H9 (cell line): ENCODE results near the gene CCDC60. TPM values are rescaled to one million over a fixed set of nuclear protein-coding genes. Genes with fewer than 3 reads are reported as not detected.

Source experiments
- DNase-seq: peaks from one replicate; pipeline ENCODE4 v3.0.0-alpha.2; 2017
- H2AFZ ChIP-seq: one replicate; pipeline ENCODE4 v1.6.1; 2013; ENCODE audit warnings: mild to moderate bottlenecking, low read length, control low read depth, moderate library complexity
- H2AK5ac ChIP-seq: 2 replicates; pipeline ENCODE4 v1.6.1; 2013; ENCODE audit warnings: low read length, control low read depth, mixed read lengths; ENCODE audit not compliant: insufficient read length
- H2BK120ac ChIP-seq: one replicate; pipeline ENCODE4 v1.6.1; 2013; ENCODE audit warnings: low read depth, mild to moderate bottlenecking, low read length, control low read depth, inconsistent platforms; ENCODE audit not compliant: poor library complexity, severe bottlenecking
- H2BK12ac ChIP-seq: 2 replicates; pipeline ENCODE4 v1.6.1; 2013; ENCODE audit warnings: low read length, control low read depth, mixed read lengths, low read depth; ENCODE audit not compliant: insufficient read length
- H2BK15ac ChIP-seq: 2 replicates; pipeline ENCODE4 v1.6.1; 2013; ENCODE audit warnings: low read depth, low read length, control low read depth
- H2BK20ac ChIP-seq: one replicate; pipeline ENCODE4 v1.6.1; 2013; ENCODE audit warnings: low read depth, mild to moderate bottlenecking, low read length, control low read depth, inconsistent platforms; ENCODE audit not compliant: poor library complexity, severe bottlenecking
- H2BK5ac ChIP-seq: 2 replicates; pipeline ENCODE4 v1.6.1; 2013; ENCODE audit warnings: low read length, control low read depth, mixed read lengths; ENCODE audit not compliant: insufficient read length
- H3K14ac ChIP-seq: 2 replicates; pipeline ENCODE4 v1.6.1; 2013; ENCODE audit warnings: low read length, control low read depth; ENCODE audit not compliant: insufficient read depth
- H3K18ac ChIP-seq: 2 replicates; pipeline ENCODE4 v1.6.1; 2013; ENCODE audit warnings: low read depth, mild to moderate bottlenecking, mixed read lengths, low read length, control low read depth; ENCODE audit not compliant: insufficient read length
- H3K23ac ChIP-seq: 2 replicates; pipeline ENCODE4 v1.6.1; 2013; ENCODE audit warnings: low read length, control low read depth, mixed read lengths, low read depth; ENCODE audit not compliant: insufficient read length
- H3K23me2 ChIP-seq: 2 replicates; pipeline ENCODE4 v1.6.1; 2013; ENCODE audit warnings: low read depth, mild to moderate bottlenecking, mixed read lengths, low read length, control low read depth; ENCODE audit not compliant: insufficient read length, poor library complexity, severe bottlenecking
- H3K27ac ChIP-seq: 2 replicates; pipeline ENCODE4 v1.5.1; 2013; ENCODE audit warnings: low read length, control low read depth, mixed read lengths, low read depth; ENCODE audit not compliant: insufficient read length
- H3K27me3 ChIP-seq: 2 replicates; pipeline ENCODE4 v1.6.1; 2013; ENCODE audit warnings: low read length, control low read depth, inconsistent platforms; ENCODE audit not compliant: insufficient read depth
- H3K4ac ChIP-seq: 2 replicates; pipeline ENCODE4 v1.6.1; 2013; ENCODE audit warnings: low read depth, mild to moderate bottlenecking, control low read depth, inconsistent platforms, low read length, moderate library complexity
- H3K4me1 ChIP-seq: 2 replicates; pipeline ENCODE4 v1.6.1; 2013; ENCODE audit warnings: low read length, control low read depth, inconsistent platforms; ENCODE audit not compliant: insufficient read depth
- H3K4me2 ChIP-seq: 2 replicates; pipeline ENCODE4 v1.6.1; 2013; ENCODE audit warnings: low read length, control low read depth, mixed read lengths; ENCODE audit not compliant: insufficient read length, insufficient read depth
- H3K56ac ChIP-seq: 2 replicates; pipeline ENCODE4 v1.6.1; 2013; ENCODE audit warnings: low read depth, mild to moderate bottlenecking, mixed read lengths, low read length, control low read depth; ENCODE audit not compliant: insufficient read length
- H3K79me1 ChIP-seq: 2 replicates; pipeline ENCODE4 v1.6.1; 2013; ENCODE audit warnings: low read depth, mild to moderate bottlenecking, moderate library complexity, low read length, control low read depth, inconsistent platforms; ENCODE audit not compliant: insufficient read depth, poor library complexity, severe bottlenecking
- H3K79me2 ChIP-seq: 2 replicates; pipeline ENCODE4 v1.6.1; 2013; ENCODE audit warnings: low read length, control low read depth, inconsistent platforms; ENCODE audit not compliant: insufficient read depth
- H3K9ac ChIP-seq: 2 replicates; pipeline ENCODE4 v1.6.1; 2013; ENCODE audit warnings: low read length, control low read depth, mixed read lengths; ENCODE audit not compliant: insufficient read length; ENCODE audit errors: extremely low read depth
- H3K9me3 ChIP-seq: one replicate; pipeline ENCODE4 v1.6.1; 2013; ENCODE audit warnings: low read depth, low read length, inconsistent platforms; ENCODE audit not compliant: control insufficient read depth
- H3T11ph ChIP-seq: one replicate; pipeline ENCODE4 v1.6.1; 2013; ENCODE audit warnings: mild to moderate bottlenecking, low read length, control low read depth, inconsistent platforms
- H4K20me1 ChIP-seq: one replicate; pipeline ENCODE4 v1.6.1; 2013; ENCODE audit not compliant: control insufficient read depth, insufficient read length, insufficient read depth
- H4K5ac ChIP-seq: 2 replicates; pipeline ENCODE4 v1.6.1; 2013; ENCODE audit warnings: low read depth, mild to moderate bottlenecking, mixed read lengths, low read length, control low read depth; ENCODE audit not compliant: insufficient read length
- H4K8ac ChIP-seq: replicated peaks from 2 replicates; pipeline ENCODE4 v1.6.1; 2013; ENCODE audit warnings: low read length, control low read depth, mixed read lengths, low read depth; ENCODE audit not compliant: insufficient read length
- H4K91ac ChIP-seq: 2 replicates; pipeline ENCODE4 v1.6.1; 2013; ENCODE audit warnings: low read depth, mild to moderate bottlenecking, moderate library complexity, mixed read lengths, low read length, control low read depth; ENCODE audit not compliant: insufficient read length
- H3K27ac Mint-ChIP-seq, 3 experiments: 2 replicates in 2 of 3; 3 replicates in 1 of 3; pipeline ENCODE4 v1.8.0; 2020 to 2021; ENCODE audit warnings: mixed read lengths in 3 of 3, mild to moderate bottlenecking in 1 of 3, moderate library complexity in 1 of 3
- H3K27me3 Mint-ChIP-seq: 2 replicates; pipeline ENCODE4 v1.8.0; 2021; ENCODE audit warnings: low read depth, mild to moderate bottlenecking, moderate library complexity, mixed read lengths
- H3K36me3 Mint-ChIP-seq, 3 experiments: 2 replicates in 2 of 3; 3 replicates in 1 of 3; pipeline ENCODE4 v1.8.0; 2020 to 2021; ENCODE audit warnings: low read depth in 3 of 3, mixed read lengths in 3 of 3; ENCODE audit not compliant: insufficient read depth in 1 of 3
- H3K4me1 Mint-ChIP-seq, 2 experiments: 2 replicates each; pipeline ENCODE4 v1.8.0; 2020; ENCODE audit warnings: mixed read lengths in 2 of 2
- H3K4me3 Mint-ChIP-seq, 2 experiments: 2 replicates in 1 of 2; 3 replicates in 1 of 2; pipeline ENCODE4 v1.8.0; 2020 to 2021; ENCODE audit warnings: mild to moderate bottlenecking in 2 of 2, mixed read lengths in 2 of 2, moderate library complexity in 1 of 2
- H3K9me3 Mint-ChIP-seq, 2 experiments: 2 replicates in 1 of 2; 3 replicates in 1 of 2; pipeline ENCODE4 v1.8.0; 2020; ENCODE audit warnings: mild to moderate bottlenecking in 2 of 2, mixed read lengths in 2 of 2, moderate library complexity in 1 of 2
- CTCF ChIP-seq: fragments of 200-600 bp; sonication (generic); conservative IDR thresholded peaks from 3 replicates; pipeline ENCODE4 v1.8.0; 2021; ENCODE audit warnings: antibody characterized with exemption, mild to moderate bottlenecking
- WGBS: extraction: QIAGEN DNeasy Blood & Tissue Kit; methylation state at CpG from one replicate; pipeline ENCODE4 v1.1.7; 2013; ENCODE audit warnings: missing lambda C conversion rate, low lambda C conversion rate, mixed read lengths; ENCODE audit not compliant: insufficient read length; ENCODE audit errors: extremely low coverage; 5-methylcytosine and 5-hydroxymethylcytosine counted together
- total RNA-seq: library from RNA; stranded (reverse); gene quantifications from 2 replicates; pipeline ENCODE4 v1.2.1, GENCODE V29; 2021

CCDC60 gene
- total RNA-seq, 1 experiment from 2014 or later: 0.44 TPM

DNA sequence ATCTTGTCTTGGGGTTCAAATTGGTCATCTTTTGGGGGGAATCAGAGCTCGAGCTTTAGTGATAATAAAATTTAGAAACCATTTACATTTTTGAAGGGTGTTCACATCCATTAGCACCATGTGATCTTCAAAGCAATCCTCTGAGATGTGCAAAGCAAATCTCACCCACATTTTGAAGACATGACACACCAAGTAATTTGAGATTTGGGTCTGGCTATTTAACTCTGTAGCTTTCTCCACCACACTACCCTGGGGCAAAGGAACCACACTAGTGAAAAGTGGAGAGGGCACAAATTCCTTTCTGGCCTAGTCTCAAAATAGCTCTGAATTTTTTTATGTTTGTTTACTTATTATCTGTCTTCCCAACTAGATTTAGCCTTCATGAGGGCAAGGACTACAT is 212.5 kb downstream of the CCDC60 start:
- H3K4me1 Mint-ChIP-seq: peaks cover 0 to 3% of the 10 kb centered on the region in 2 experiments; a peak in 2 of 4 replicates
- H3K9ac ChIP-seq: no peak overlapping the region
- H2BK15ac ChIP-seq: no peak overlapping the region
- H2BK5ac ChIP-seq: no peak overlapping the region
- no peak overlapping the region for H3K4me3 Mint-ChIP-seq
- no peaks in the 10 kb centered on the region; the same call in 1 of the 2 replicates for H3K79me2 ChIP-seq
- H3K27me3 ChIP-seq: peaks cover 3% of the 10 kb centered on the region; the same call in 1 of the 2 replicates
- no peak overlapping the region for H3K4ac ChIP-seq
- H3K36me3 Mint-ChIP-seq: no peaks in the 10 kb centered on the region
- peaks cover 23% of the 10 kb centered on the region for H3K27me3 Mint-ChIP-seq
- no CpG with 5 or more reads among the region's 1 CpG for WGBS
- H2BK12ac ChIP-seq: no peak overlapping the region
- H3K4me1 ChIP-seq: no peaks in the 10 kb centered on the region
- H3K23ac ChIP-seq: no peak overlapping the region
- H3K9me3 ChIP-seq: no peaks in the 10 kb centered on the region
- no peak overlapping the region for H3K4me2 ChIP-seq
- no peak overlapping the region for H3T11ph ChIP-seq
- no peaks in the 10 kb centered on the region; a peak in 1 of 5 replicates for H3K9me3 Mint-ChIP-seq
- H2AK5ac ChIP-seq: no peak overlapping the region
- no peak overlapping the region for H3K27ac Mint-ChIP-seq
- no peak overlapping the region for H2AFZ ChIP-seq
- no peak overlapping the region for H2BK120ac ChIP-seq
- DNase-seq: no peak
- no peak overlapping the region for H3K18ac ChIP-seq
- no peak overlapping the region for H3K56ac ChIP-seq
- no peak overlapping the region for H4K8ac ChIP-seq
- no peak overlapping the region for H3K27ac ChIP-seq
- TF ChIP-seq CTCF: no peak
- no peaks in the 10 kb centered on the region for H3K79me1 ChIP-seq
- no peak overlapping the region for H3K14ac ChIP-seq
- H4K20me1 ChIP-seq: no peaks in the 10 kb centered on the region
- no peak overlapping the region for H2BK20ac ChIP-seq
- H4K5ac ChIP-seq: no peak overlapping the region
- no peaks in the 10 kb centered on the region for H3K23me2 ChIP-seq
- H4K91ac ChIP-seq: no peak overlapping the region
